Measurements from ENCODE around the gene FBP1. TPM values are rescaled to one million over a fixed set of nuclear protein-coding genes. Genes with fewer than 3 reads are reported as not detected.

Gene FBP1
- total RNA-seq, 6 experiments from 2014 or later = not detected

DNA sequence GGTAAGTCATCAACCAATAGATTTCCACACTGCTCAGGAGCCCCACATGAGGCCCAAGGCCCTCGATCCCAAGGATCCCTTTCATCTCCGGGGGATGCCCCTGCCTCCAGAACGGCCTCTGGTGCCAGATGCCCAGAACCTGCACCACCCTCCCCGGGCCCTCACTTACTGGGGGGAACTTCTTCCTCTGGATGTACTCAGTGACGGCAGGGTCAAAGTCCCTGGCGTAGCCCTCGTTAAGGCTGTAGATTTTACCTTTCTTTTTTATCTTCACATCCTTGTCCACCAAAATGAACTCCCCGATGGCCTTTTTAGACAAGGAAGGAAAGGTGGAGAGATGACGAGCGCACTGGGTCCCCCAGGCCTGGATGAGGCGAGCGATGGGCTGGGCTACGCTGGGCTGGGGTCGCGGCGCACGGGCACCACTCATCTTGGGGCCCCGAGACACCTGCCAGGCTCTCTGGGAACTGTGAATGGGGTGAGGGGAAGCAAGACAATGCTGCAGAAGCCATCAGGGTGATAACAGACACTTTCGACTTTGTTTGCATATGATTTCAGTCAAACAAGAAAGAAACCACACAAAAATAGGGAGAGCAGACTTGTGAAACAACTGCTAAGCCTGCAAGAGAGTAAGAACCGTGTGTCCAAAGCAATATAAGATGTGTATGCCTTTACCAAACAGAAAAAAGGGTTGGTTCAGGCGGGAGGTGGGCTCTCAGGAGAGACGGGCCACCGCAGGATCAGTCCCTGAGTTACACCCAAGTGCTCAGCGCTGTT lies 32.5 kb downstream of the FBP1 start:
- TF ChIP-seq, protein P1, sequence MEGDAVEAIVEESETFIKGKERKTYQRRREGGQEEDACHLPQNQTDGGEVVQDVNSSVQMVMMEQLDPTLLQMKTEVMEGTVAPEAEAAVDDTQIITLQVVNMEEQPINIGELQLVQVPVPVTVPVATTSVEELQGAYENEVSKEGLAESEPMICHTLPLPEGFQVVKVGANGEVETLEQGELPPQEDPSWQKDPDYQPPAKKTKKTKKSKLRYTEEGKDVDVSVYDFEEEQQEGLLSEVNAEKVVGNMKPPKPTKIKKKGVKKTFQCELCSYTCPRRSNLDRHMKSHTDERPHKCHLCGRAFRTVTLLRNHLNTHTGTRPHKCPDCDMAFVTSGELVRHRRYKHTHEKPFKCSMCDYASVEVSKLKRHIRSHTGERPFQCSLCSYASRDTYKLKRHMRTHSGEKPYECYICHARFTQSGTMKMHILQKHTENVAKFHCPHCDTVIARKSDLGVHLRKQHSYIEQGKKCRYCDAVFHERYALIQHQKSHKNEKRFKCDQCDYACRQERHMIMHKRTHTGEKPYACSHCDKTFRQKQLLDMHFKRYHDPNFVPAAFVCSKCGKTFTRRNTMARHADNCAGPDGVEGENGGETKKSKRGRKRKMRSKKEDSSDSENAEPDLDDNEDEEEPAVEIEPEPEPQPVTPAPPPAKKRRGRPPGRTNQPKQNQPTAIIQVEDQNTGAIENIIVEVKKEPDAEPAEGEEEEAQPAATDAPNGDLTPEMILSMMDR (IDR thresholded peaks at IDR 0.05) = no peak
- no peaks in the 10 kb centered on the region for H3K9me3 Mint-ChIP-seq
- H3K27me3 Mint-ChIP-seq (ENCODE audit: insufficient read depth) = peaks cover 60% of the 10 kb centered on the region
- H3K27ac Mint-ChIP-seq = no peak overlapping the region
- H3K4me3 Mint-ChIP-seq = no peak overlapping the region
- DNase-seq = no peak
- peaks cover 6% of the 10 kb centered on the region for H3K4me1 Mint-ChIP-seq (ENCODE audit: low read depth)
- H3K36me3 Mint-ChIP-seq (ENCODE audit: low read depth) = no peaks in the 10 kb centered on the region

DNA sequence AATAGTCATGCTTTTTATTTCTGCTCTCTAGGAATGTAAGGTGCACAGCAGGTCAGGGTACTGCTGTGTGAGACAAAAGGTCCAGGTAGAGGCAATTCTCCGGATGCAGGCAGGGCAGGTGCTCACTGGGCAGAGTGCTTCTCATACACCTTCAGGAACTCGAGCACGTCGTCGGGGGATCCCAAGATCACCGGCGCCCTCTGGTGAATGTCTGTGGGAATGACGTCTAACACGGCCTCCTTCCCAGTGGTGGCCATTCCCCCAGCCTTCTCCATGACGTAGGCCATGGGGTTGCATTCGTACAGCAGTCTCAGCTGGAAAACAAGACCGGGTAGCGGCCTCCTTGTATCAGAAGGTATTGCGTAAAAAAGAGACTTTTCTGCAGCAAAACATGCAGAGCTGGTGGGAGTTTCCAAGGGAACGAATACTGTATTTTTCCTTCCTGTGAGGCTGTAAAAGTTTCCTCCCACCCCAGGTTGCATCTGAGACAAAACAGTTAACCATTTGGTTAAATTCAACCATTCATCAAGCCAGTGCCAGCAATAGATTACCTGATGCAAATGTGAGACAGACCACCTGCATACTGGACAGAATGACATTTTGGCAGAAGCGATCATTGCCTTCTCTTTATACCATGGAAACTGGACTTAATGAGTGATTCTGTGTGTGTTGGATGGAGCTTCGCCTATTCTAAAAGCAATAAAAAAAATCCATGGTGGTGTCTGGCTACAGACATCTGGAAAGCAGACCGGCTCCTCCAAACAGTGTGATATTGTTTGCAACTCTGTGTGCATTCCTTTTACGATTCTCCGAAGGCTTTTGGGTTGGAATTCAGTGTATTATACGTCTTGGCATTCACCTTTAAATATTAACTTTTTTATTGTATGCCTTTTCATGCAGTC lies 35.8 kb downstream of the FBP1 start:
- Mint-ChIP-seq H3K4me3 (no peak overlapping the region), H3K27ac (no peak overlapping the region), H3K4me1 (ENCODE audit: low read depth) (peaks cover 6% of the 10 kb centered on the region), H3K9me3 (no peaks in the 10 kb centered on the region), H3K36me3 (ENCODE audit: low read depth) (no peaks in the 10 kb centered on the region), H3K27me3 (ENCODE audit: insufficient read depth) (peaks cover 50% of the 10 kb centered on the region)
- TF ChIP-seq, protein P1 (IDR thresholded peaks at IDR 0.05) = peak; percentile 82
- DNase-seq = peak; percentile 33

DNA sequence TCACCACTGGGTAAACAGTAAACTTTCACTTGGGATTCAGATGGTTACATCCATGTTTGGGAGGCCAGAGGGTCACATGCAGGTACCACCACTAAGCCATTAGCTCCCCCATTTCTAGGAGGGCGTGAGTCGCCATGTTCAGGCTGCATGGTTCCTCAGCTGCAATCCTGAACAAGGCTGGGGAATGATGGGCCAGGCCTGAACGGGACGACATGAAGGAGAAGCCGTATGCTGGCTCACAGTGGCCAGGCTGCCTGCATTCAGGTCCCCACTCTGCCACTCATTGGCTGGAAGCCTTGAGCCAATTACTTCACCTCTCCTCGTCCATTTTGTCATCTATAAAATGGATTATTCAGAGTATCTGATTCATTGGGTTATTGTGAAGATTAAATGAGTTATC lies 36.7 kb downstream of the FBP1 start:
- no peaks in the 10 kb centered on the region for H3K36me3 Mint-ChIP-seq (ENCODE audit: low read depth)
- peaks cover 6% of the 10 kb centered on the region for H3K4me1 Mint-ChIP-seq (ENCODE audit: low read depth)
- no peaks in the 10 kb centered on the region for H3K9me3 Mint-ChIP-seq
- H3K4me3 Mint-ChIP-seq = no peak overlapping the region
- TF ChIP-seq, protein P1 (IDR thresholded peaks at IDR 0.05) = no peak
- no peak overlapping the region for H3K27ac Mint-ChIP-seq
- peaks cover 49% of the 10 kb centered on the region for H3K27me3 Mint-ChIP-seq (ENCODE audit: insufficient read depth)
- DNase-seq = no peak

DNA sequence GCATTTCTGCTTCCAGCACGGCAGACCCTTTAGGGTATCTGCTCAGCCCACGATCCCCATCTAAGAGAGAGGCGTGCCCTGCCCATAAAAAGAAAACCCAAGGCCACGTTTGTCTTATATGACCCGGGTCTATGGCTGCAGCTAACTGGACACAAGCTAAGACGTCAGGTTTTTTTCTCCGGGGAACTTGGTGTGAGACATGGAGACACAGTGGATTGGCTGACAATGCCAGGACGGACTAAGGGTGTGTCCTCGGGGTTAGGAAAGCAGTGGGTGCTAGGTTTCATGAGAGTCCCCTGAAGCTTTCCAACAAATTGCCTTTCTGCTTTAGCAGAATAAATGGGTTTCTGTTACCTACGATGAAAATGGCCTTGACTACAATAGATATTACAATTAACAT lies 38.6 kb downstream of the FBP1 start:
- Mint-ChIP-seq H3K4me1 (ENCODE audit: low read depth) (peaks cover 6% of the 10 kb centered on the region), H3K27me3 (ENCODE audit: insufficient read depth) (peaks cover 34% of the 10 kb centered on the region), H3K36me3 (ENCODE audit: low read depth) (no peaks in the 10 kb centered on the region), H3K4me3 (no peak overlapping the region), H3K9me3 (no peaks in the 10 kb centered on the region), H3K27ac (no peak overlapping the region)
- TF ChIP-seq, protein P1 (IDR thresholded peaks at IDR 0.05) = no peak
- DNase-seq = no peak

DNA sequence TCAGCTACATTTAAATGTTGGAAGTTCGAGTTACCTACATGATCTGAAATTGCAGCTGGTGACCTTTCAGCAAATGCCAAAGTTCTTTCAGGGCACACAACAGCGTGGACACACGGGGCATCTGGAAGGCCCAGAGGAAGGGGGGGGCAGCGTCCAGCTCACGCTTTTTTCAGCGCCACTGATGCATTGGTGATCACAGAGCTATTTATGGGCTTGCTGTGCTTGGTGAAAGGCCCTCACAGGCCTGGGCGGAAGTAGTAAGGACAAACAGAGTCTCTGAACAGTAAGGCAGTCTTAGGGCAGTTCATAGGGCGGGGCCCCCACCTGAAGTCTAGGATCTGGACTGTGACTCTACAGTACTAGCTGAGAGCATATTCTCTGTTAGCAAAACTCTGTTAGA lies 39.1 kb downstream of the FBP1 start:
- TF ChIP-seq, protein P1 (IDR thresholded peaks at IDR 0.05) = no peak
- no peaks in the 10 kb centered on the region for H3K9me3 Mint-ChIP-seq
- no peak overlapping the region for H3K27ac Mint-ChIP-seq
- no peak overlapping the region for H3K4me3 Mint-ChIP-seq
- no peaks in the 10 kb centered on the region for H3K36me3 Mint-ChIP-seq (ENCODE audit: low read depth)
- H3K27me3 Mint-ChIP-seq (ENCODE audit: insufficient read depth) = peaks cover 30% of the 10 kb centered on the region
- H3K4me1 Mint-ChIP-seq (ENCODE audit: low read depth) = peaks cover 6% of the 10 kb centered on the region
- no peak for DNase-seq
